GM19468 (cell line): ENCODE results near the gene CHAD.

ENCODE experiments used
- ATAC-seq: cut with Tn5 transposase; IDR thresholded peaks from one replicate; pipeline ENCODE4 v1.9.1; 2021; ENCODE audit warnings: mild to moderate bottlenecking, moderate library complexity, moderate number of reproducible peaks; ENCODE audit not compliant: unreplicated experiment; ENCODE audit errors: extremely low read depth

The CHAD gene

GRCh38 chr17:50468304-50469207 lies at the start of gene CHAD:
CHAD (minus strand) TSS chr17:50468880; CDS start chr17:50468813, 67 bp downstream.
- ATAC-seq: no peak

DNA sequence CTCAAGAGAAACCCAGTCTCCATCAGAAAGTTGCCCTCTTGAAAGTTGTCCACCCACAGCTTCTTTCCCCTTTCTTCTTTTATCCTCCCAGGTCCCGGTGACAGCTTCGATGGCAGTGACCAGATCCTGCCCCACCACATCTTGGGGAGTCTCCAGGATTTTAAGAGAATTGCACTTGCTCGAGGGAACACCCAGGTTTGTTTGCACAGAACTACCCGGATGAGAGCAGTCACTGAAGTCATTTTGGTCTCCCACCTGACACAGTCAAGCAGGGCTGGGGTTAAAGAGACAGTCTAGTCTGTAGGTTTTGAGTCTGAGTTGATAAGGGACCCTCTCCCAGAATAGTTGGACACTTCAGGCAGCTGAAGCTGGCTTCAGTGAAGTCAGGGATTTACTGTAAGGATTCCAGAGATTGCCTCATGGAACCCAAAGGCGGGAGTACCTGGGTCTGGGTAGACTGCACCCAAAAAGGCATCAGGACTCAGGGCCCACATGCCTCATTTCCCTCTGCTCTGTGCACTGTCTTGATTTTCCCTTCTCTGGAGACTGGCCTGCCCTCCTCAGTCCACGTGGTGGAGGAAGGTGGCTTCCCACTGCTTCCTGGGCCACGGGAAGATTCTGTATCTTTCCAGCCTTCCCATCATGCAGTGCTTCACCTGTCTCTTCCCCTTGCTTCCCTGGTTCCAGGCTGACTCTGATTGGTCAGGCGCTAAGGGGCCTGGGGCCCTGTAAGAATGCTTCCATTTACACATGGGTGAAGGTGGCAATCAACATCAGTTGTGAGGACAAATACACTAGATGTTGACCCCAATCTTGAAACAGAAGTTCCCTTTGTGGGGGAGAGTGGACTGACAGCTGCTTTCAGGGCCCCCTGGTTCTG lies 49.1 kb upstream of the CHAD start:
- no peak for ATAC-seq

DNA sequence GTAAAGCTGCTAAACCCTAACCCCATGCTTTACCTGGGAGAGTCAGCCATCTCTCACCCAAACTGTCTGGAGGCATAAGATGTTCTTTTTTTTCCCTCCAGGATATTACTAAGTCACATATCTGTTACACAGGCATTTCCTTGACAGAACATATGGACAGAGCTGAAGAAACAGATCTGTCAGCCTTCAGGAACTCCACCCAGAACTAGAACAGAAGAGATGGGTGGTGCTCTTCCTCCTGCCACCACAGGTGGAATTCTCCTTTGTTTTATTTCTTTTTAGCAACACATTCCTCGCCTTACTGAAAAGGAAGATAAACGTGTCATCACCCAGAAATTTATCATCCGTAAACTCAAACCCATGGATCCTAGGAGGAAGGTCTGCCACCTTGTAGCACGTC lies 48.3 kb upstream of the CHAD start:
- ATAC-seq: no peak

- no peak for ATAC-seq
Observed at GRCh38 chr17:50514936-50515702, 46.4 kb upstream of the CHAD start.

DNA sequence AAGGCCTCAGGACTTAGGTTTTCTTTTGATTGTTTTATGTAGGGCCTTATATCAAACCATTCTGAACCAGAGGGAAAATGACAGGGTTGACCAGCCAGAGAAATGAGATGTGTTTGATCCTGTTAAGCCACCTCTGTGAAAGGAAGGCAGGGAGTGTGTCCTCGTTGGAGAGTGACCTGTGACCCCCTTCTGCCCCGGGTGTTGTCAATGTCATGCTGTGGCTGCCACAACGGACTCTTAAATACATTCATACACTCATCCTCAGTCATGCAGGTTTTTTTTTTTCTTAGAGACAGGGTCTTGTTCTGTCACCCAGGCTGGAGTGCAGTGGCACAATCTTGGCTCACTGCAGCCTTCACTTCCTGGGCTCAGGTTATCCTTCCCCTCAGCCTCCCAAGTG lies 45.7 kb upstream of the CHAD start:
- no peak for ATAC-seq

DNA sequence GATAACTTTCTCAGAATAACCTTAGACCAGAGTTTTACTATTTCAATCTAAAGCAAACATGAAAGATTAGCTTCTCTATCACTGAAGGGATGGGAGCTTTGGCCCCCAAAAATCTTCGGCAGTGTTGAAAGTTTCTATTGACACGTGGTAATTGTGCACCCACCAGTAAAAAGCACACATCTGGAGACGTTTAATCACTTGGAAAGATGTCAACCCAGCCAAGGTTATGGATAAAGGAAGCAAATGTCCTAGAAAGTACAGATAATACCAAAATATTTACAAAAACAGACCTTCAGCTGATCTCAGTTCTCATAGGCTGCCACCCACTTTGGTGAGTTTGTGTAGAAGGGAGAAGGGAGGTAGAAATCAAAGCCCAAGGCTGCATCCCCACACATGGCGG lies 44.8 kb upstream of the CHAD start:
- ATAC-seq: no peak

- ATAC-seq: peak; percentile 63
Observed at GRCh38 chr17:50511058-50511457, 42.4 kb upstream of the CHAD start.

DNA sequence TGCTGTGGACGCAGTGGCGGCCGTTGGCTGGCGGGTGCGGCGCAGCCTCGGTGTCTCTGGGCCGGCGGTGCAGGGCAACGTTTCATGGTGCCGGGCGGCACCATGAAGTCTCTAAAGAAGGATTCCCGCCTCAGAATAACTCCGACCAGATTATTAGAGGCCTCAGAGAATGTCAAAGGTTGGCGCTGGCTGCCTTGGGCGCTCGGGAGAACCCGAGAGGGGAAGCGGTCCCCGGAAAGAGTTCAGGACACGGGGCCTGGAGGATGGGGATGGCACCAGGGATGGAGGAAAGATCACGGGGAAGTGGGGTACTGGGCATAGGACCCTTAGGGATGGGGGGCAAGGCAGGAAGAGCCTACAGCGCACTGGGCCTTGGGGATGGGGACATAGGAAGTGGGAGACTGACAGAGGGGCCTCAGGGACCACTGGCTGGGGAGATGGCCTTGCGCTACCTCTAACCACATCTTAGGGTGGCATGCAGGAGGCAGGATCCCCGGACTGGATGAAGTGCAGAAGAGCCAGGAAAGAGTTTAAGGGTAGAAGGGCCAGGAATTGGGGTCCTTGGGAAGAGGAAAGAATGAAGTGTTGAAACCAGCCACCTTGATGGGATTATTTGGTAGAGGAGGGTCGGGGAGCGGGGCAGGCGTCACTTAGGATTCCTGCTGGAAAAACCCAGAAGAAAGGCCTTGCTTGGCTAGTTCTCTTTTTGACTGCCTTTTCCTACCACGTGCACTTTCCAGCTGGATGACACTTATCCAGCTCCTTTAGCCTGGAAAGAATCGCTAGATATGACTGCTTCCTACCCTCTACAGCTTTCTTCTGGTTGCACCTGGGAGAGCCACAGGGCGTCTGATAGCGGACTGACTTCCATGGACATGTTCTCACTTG lies 40.1 kb upstream of the CHAD start:
- no peak for ATAC-seq

DNA sequence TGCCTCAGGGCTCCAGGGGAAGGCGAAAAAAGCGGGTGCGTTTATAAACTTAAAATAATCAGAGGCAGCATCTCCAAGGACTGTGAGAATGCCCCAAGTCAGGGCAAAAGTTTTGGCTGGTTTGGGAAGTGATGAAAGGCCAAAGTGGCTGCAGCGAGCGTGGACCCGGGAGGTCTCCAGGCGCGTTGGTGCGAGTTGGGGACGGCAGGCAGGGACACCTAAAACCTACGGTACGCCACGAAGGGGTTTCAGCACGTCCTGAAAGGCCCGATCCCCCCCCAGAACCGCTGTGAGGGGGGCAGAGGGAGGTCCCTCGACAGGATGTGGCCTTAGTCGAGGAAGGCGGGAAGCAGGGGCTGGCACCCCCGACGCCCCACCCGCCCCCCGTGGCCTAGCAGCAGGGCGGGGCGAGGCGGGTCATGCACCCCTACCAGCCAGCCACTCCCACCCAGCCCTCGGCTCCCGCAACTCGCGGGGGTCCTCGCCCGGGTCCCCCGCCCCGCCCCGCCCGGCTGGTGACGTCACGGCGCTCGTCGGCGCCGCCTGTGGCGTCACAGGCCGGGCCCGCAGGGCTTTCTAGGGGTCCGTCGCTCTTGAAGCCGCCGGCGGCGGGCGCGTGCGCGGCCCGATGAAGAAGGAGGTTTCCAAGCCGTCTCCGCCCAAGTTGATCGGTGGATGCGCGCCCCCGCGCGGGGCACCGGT lies 39.3 kb upstream of the CHAD start, which contains the start of gene MYCBPAP:
Gene MYCBPAP (plus strand): TSS at position 569 of the 702 bp plus-strand sequence. CDS start 236 bp downstream, outside the sequence.
- peak; percentile 24 for ATAC-seq

DNA sequence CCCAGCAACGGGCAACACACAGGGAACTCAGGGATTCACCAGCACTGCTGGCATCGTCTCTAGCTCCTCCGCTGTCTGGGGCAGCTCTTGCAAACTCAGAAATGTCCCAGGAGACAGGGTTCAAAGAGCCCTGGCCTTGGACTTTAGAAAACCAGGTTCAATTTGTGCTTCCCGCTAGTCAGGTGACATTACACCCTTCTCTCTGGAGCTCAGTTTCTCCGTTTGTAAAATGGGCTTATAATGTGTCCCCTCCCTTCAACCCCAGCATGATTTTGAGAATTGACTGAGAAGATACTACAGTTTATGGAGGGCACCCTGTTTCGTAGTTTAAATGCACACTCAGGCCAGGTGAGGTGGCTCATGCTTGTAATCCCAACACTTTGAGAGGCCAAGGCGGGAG lies 37.6 kb upstream of the CHAD start:
- no peak for ATAC-seq

GRCh38 chr17:50505591-50506130 lies 37.0 kb upstream of the CHAD start:
- ATAC-seq: no peak

DNA sequence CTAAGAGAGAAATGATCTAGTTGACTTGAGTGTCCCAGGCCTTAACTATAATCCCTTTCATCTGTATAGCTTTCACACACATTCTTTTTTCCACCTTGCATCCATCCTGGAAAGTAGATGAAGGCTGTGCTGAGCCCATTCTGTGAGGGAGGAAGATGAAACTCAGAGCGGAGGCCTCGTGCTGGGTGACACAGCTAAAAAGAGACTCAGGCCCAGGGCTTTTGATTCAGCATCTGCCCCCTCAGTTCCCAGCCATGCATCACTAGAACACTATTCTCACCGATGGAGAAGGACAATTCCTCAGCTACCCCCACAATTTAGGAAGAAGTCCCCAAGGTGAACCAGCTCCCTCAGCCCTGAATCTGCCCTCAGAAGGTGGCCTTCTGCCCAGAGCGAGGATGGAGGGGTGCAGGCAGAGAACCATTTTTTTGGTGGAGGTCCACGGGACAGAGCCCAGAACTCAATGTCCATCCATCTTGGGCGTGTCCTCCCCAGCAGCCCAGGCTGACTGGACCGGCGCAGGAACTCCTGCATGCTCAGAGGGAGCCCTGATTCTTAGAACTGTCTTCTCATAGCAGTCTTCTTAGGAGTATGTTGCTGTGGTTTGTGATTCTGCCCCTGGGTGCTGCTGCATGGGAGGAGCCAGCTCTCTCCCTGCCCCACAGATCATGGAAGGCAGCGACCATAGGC lies 33.8 kb upstream of the CHAD start:
- ATAC-seq: no peak

DNA sequence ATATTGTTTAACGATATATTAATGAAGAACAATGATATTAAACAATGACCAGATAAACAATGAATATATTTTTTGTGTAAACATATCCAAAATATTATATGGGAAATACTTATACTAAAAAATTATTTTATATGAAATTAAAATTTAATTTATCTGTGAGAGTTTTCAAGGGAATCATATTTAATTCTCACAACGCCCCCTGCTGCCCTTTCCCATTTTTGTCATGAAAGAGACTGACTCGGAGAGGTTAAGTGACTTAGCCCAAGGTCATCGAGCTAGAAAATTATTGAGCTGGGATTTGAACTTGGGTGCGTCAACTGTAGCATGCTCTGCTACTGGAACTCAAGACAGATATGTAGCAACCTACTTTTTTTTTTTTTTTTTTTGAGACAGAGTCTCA lies 32.4 kb upstream of the CHAD start:
- no peak for ATAC-seq

GRCh38 chr17:50499721-50500120 lies 31.0 kb upstream of the CHAD start:
- no peak for ATAC-seq

- ATAC-seq: no peak
Observed at GRCh38 chr17:50499270-50499669, 30.6 kb upstream of the CHAD start.

DNA sequence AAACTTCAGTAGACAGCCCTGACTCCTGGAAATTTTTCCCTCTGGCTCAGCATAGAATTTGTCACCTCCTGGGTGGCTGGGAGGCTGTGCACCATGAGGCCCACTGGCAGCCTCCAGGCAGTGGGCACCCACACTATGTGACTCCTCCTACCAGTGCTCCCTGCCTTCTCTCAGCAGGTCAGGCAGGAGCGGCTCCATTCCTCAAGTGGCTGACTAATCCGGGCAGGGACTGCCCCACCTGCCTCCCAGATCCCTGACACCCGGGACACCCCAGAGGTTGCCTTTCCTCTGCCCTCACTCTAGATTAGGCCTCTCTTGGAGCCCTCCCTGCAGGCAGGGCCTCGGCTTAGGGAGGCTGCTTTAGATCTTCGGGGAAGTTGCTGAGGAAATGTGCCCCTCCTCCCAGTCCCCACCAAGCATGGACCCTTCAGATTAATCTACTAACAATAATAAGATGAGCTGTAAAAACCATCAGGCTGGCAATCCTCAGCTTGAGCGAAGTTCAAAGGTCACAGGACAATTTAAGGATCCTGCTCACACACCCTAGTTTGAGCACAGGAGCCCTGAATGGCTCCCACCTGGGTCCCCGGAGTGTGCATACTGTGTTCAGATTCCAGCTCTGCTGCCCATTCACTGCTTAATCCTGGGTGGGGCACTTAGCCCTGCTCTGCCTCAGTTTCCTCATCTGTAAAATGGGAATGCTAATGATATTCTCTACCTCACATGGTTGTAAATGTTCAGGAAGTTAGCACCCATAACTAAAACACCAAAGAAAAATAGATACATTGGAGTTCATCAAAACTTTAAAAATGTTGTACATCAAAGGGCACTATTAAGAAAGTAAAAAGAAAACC lies 29.6 kb upstream of the CHAD start:
- no peak for ATAC-seq

DNA sequence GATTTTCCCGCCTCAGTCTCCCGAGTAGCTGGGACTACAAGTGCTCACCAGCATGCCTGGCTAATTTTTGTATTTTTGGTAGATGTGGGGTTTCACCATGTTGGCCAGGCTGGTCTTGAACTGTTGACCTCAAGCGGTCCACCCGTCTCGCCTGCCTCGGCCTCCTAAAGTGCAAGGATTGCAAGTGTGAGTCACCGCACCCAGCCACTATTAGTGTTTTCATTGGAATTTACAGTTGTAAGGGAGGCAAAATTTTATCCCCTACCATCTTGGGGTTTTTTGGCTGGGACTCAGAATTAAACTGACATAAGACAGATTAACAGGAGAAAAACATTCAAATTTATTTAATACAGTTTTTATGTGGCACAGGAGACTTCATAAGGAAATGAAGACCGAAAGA lies 27.2 kb upstream of the CHAD start:
- no peak for ATAC-seq
